ENCODE data around the gene KNG1. TPM values are rescaled to one million over a fixed set of nuclear protein-coding genes. Genes with fewer than 3 reads are reported as not detected.

The KNG1 gene
- total RNA-seq, 4 donors from 2014 or later = not detected

GRCh38 chr3:186724911-186725310, 7.8 kb downstream of the KNG1 start:
- WGBS, 2 donors = 87 to 91% methylated on average over 11 to 12 of the region's 12 CpGs

GRCh38 chr3:186732169-186732766, 15.1 kb downstream of the KNG1 start:
- Histone ChIP-seq H3K27ac (no peak overlapping the region), H3K4me3 (no peak overlapping the region), H3K36me3 (no peaks in the 10 kb centered on the region), H3K9me3 (no peaks in the 10 kb centered on the region), H3K4me1 (no peaks in the 10 kb centered on the region), H3K27me3 (peaks cover 0 to 3% (median 0%) of the 10 kb centered on the region in 4 donors)
- TF ChIP-seq, protein P1, sequence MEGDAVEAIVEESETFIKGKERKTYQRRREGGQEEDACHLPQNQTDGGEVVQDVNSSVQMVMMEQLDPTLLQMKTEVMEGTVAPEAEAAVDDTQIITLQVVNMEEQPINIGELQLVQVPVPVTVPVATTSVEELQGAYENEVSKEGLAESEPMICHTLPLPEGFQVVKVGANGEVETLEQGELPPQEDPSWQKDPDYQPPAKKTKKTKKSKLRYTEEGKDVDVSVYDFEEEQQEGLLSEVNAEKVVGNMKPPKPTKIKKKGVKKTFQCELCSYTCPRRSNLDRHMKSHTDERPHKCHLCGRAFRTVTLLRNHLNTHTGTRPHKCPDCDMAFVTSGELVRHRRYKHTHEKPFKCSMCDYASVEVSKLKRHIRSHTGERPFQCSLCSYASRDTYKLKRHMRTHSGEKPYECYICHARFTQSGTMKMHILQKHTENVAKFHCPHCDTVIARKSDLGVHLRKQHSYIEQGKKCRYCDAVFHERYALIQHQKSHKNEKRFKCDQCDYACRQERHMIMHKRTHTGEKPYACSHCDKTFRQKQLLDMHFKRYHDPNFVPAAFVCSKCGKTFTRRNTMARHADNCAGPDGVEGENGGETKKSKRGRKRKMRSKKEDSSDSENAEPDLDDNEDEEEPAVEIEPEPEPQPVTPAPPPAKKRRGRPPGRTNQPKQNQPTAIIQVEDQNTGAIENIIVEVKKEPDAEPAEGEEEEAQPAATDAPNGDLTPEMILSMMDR (IDR thresholded peaks at IDR 0.05) = no peak
- no peak for TF ChIP-seq POLR2A (IDR thresholded peaks at IDR 0.05)
- DNase-seq = no peak
- 84 to 88% methylated on average over 4 of the region's 4 CpGs for whole genome bisulfite sequencing, 2 donors
- intact Hi-C loops (cut with DNase I) = no loop called here

More at GRCh38 chr3:186724911-186725310, 7.8 kb downstream of the KNG1 start:
- Histone ChIP-seq H3K4me3 (no peak overlapping the region), H3K27ac (no peak overlapping the region), H3K9me3 (no peaks in the 10 kb centered on the region), H3K36me3 (no peaks in the 10 kb centered on the region), H3K27me3 (peaks cover 0 to 3% (median 0%) of the 10 kb centered on the region in 4 donors), H3K4me1 (peaks cover 0 to 5% (median 0%) of the 10 kb centered on the region in 3 donors)
- TF ChIP-seq, protein P1 (IDR thresholded peaks at IDR 0.05) = no peak
- TF ChIP-seq POLR2A (IDR thresholded peaks at IDR 0.05) = no peak
- DNase-seq = no peak
- intact Hi-C loops (cut with DNase I) = no loop called here

GRCh38 chr3:186742618-186743380, 25.6 kb downstream of the KNG1 start:
- Histone ChIP-seq H3K27ac (no peak overlapping the region), H3K4me3 (no peak overlapping the region), H3K27me3 (peaks cover 0 to 6% (median 0%) of the 10 kb centered on the region in 4 donors), H3K36me3 (no peaks in the 10 kb centered on the region), H3K9me3 (no peaks in the 10 kb centered on the region), H3K4me1 (peaks cover 0 to 8% (median 0%) of the 10 kb centered on the region in 3 donors)
- DNase-seq = no peak
- WGBS, 2 donors = 85 to 87% methylated on average over 7 of the region's 7 CpGs
- TF ChIP-seq, protein P1 (IDR thresholded peaks at IDR 0.05) = no peak
- TF ChIP-seq POLR2A (IDR thresholded peaks at IDR 0.05) = no peak
- intact Hi-C loops (cut with DNase I) = no loop called here

- DNase-seq = no peak
- intact Hi-C loops (cut with DNase I) = no loop called here
- H3K9me3 ChIP-seq = no peaks in the 10 kb centered on the region
- H3K27me3 ChIP-seq = peaks cover 0 to 6% (median 0%) of the 10 kb centered on the region in 4 donors
- no peak for TF ChIP-seq POLR2A (IDR thresholded peaks at IDR 0.05)
- TF ChIP-seq, protein P1 (IDR thresholded peaks at IDR 0.05) = no peak
- H3K27ac ChIP-seq = no peak overlapping the region
- H3K36me3 ChIP-seq = no peaks in the 10 kb centered on the region
- H3K4me3 ChIP-seq = no peak overlapping the region
- peaks cover 0 to 8% (median 0%) of the 10 kb centered on the region in 3 donors for H3K4me1 ChIP-seq
- 63 to 79% methylated on average over 3 of the region's 3 CpGs for WGBS, 2 donors
These were observed 26.5 kb downstream of the KNG1 start for GRCh38 chr3:186743666-186744065.

DNA sequence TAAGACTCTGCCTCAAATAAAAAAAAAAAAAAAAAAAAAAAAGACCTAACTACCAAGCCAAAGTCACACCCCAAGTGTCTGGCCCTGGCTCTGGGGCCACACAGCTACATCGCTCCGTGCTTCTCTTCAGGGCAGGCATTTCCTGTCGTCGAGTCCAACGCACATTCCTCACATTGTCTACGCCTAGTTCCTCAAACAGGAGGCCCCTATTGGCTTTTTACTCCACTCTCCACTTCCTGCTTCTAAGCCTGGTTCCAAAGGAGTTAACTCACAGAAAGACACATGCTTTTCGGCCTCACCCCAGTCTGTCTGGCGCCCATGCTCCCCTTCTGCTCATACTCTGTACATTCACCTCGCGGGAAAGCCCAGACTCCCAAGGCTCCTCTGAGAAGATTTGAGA, 28.8 kb downstream of the KNG1 start:
- 15 to 32% methylated on average over 10 of the region's 10 CpGs for WGBS, 2 donors
- no peak for DNase-seq
- peaks cover 0 to 8% (median 0%) of the 10 kb centered on the region in 3 donors for H3K4me1 ChIP-seq
- intact Hi-C loops (cut with DNase I) = no loop called here
- H3K9me3 ChIP-seq = no peaks in the 10 kb centered on the region
- no peak for TF ChIP-seq POLR2A (IDR thresholded peaks at IDR 0.05)
- TF ChIP-seq, protein P1 (IDR thresholded peaks at IDR 0.05) = no peak
- no peaks in the 10 kb centered on the region for H3K36me3 ChIP-seq
- H3K27ac ChIP-seq = peak overlapping the region in 3 of 4 donors; percentile 36 to 57 (median 45)
- peaks cover 0 to 6% (median 0%) of the 10 kb centered on the region in 4 donors for H3K27me3 ChIP-seq
- no peak overlapping the region for H3K4me3 ChIP-seq
